VCaP (cell line): Measurements from ENCODE around the gene KLRC2.

Source experiments
- H3K27ac ChIP-seq: fragments of 450-650 bp; 2 replicates; pipeline ENCODE4 v1.5.1; 2017
- CTCF ChIP-seq: fragments of 450-650 bp; conservative IDR thresholded peaks from 2 replicates; pipeline ENCODE4 v1.5.1; 2017; ENCODE audit warnings: mild to moderate bottlenecking, moderate library complexity

The KLRC2 gene

DNA sequence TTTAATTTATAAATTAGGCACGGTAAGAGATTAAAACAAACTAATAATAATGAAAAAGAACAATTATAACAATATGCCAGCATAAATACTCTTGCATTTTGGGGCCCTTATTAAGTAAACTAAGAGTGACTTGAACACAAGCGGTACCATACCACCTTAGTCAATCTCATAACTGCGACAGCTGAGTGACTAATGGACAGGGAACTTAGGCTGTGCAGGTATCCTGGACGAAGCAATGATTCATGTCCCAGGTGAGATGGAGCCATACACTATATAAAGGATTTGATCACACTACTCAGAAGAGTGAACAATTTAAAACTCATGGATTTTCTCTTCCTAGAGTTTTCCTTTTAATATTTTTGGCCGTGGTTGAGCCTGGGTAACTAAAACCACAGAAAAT, 30.5 kb downstream of the KLRC2 start:
- H3K27ac ChIP-seq: no peak overlapping the region
- TF ChIP-seq CTCF: no peak

DNA sequence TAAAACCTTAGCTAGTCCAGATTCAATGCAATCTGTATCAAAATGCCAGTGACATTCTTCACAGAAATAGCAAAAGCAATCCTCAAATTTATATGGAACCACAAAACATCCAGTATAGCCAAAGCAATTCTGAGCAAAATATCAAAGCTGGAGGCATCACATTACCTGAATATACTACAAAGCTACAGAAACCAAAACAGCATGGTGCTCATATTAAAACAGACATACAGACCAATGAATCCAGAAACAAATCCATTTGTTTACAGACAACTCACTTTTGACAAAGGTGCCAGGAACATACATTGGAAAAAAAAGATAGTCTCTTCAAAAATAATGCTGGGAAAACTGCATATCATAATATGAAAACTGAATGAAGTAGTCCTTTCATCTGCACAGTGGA, 31.0 kb downstream of the KLRC2 start:
- TF ChIP-seq CTCF: no peak
- no peak overlapping the region for H3K27ac ChIP-seq

DNA sequence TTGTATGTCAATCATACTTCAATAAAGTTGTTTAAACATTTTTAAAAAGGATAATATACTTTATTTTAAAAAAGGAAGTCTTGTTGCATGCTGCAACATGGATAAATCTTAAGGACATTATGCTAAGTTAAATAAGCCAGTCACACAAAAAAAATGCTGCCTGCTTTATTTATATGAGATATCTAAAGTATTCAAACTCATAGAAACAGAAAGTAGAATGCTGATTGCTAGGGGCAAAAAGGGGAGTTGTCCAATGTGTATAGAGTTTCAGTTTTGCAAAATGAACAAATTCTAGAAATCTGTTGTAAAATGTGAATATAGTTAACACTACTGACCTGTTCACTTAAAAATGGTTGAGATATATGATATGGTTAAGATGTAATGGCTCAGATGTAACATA, 35.0 kb downstream of the KLRC2 start:
- no peak overlapping the region for H3K27ac ChIP-seq
- no peak for TF ChIP-seq CTCF

DNA sequence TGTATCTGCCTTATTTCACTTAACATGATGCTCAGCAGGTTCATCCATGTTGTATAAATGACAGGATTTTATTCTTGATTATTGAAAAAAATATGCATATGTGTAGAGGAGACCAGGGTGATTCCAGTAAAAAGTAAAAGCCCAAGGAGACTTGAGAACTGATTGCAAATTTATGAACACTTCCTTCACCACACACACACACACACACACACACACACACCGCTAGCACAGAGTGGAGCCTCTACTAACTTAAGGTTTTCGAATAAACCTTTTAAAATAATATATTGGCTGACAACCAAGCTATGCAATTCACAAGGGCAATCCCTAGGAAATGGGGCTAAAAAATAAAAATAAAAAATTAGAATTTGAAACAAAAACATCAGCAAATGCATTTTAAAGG, 37.6 kb downstream of the KLRC2 start:
- TF ChIP-seq CTCF: no peak
- peak overlapping the region; percentile 95; the same call in 1 of the 2 replicates for H3K27ac ChIP-seq

- peak overlapping the region; percentile 95 for H3K27ac ChIP-seq
- no peak for TF ChIP-seq CTCF
Measured at GRCh38 chr12:10397296-10397695, 38.5 kb downstream of the KLRC2 start.

DNA sequence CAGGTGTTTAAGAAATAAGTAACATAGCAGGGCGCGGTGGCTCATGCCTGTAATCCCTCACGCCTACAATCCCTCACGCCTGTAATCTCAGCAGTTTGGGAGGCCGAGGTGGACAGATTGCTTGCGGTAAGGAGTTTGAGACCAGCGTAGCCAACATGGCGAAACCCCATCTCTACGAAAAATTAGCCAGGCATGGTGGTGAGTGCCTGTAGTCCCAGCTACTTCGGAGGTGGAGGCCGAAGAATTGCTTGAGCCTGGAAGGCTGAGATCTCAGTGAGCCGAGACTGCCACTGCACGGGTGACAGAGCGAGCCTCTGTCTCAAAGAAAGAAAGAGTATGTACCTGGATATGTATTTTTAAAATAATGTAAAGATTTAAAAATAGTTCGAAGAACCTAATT, 39.6 kb downstream of the KLRC2 start:
- peak overlapping the region; percentile 95 for H3K27ac ChIP-seq

DNA sequence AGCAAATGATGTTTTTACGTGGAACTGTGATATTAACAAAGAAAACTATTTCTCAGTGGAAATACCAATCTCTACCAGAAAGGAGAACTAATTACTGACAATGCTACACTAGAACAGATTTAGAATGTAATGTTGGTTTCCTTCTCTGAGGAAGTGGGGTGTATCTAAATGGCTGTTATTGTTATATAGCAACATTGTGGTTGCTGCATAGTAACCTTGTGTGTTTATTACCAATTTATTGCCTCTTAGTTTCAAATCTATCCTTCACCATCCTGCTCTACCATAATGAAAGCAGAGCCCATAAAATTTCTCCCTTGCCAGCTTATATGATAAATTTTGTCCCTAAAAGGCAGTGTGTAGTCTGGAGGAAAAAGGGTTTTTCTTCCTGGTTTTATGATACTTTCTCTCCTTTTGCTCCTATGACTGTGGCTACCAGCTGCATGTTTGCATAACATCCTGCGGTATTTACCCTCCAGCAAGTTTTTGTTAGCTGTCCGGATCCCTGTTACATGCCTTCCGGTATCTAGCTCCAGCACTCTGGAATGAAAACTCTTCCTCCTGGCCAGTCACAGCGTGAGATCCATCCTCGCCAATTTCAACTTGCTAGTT, 40.3 kb downstream of the KLRC2 start:
- peak overlapping the region; percentile 95 for H3K27ac ChIP-seq
- no peak for TF ChIP-seq CTCF

DNA sequence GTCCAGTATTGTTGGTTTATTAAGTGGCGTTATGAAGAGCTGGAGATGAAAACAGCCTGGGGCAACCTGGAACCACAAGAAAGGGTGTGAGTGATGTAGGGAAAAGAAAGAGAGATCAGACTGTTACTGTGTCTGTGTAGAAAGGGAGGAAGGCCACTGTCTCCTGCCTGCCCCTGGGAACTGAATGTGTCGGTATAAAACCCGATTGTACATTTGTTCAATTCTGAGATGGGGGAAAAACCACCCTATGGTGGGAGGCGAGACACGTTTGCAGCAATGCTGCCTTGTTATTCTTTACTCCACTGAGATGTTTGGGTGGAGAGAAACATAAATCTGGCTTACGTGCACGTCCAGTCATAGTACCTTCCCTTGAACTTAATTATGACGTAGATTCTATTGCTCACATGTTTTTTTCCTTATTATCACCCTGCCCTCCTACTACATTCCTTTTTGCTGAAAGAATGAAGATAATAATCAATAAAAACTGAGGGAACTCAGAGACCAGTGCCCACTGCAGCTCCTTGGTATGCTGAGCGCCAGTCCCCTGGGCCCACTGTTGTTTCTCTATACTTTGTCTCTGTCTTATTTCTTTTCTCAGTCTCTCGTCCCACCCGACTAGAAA, 41.2 kb downstream of the KLRC2 start:
- H3K27ac ChIP-seq: peak overlapping the region; percentile 95
